GM12864 (cell line): ENCODE results near the gene FCSK.

Experiments
- DNase-seq: peaks from one replicate; pipeline ENCODE4 v3.0.0-alpha.2; 2011; ENCODE audit warnings: low read depth
- H3K4me3 ChIP-seq: 2 replicates; pipeline ENCODE4 v1.5.1; 2011; ENCODE audit warnings: mild to moderate bottlenecking, low read depth, low read length, control low read depth
- TF ChIP-seq, protein P1 (sequence below): IDR thresholded peaks from 2 replicates; pipeline ENCODE4 v1.5.1; 2011; ENCODE audit warnings: low read depth, mild to moderate bottlenecking, moderate library complexity, low read length, control low read depth, inconsistent platforms; ENCODE audit errors: missing control alignments

The FCSK gene

DNA sequence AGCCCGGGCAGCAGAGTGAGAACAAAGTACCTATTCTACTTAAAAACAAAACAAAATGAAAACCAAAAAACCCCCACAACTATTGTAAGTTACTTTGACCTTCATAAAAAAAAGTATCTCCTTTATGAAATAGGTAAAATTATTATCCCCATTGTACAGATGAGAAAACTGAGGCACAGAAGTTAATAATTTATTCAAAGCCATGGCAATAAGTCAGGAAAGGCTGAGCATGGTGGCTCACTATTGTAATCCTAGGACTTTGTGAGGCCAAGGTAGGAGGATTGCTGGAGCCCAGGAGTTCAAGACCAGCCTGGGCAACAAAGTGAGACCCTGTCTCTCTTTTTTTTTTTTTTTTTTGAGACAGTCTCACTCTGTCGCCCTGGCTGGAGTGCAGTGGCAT is 30.5 kb downstream of the FCSK start:
- DNase-seq, result no peak
- TF ChIP-seq, protein P1, sequence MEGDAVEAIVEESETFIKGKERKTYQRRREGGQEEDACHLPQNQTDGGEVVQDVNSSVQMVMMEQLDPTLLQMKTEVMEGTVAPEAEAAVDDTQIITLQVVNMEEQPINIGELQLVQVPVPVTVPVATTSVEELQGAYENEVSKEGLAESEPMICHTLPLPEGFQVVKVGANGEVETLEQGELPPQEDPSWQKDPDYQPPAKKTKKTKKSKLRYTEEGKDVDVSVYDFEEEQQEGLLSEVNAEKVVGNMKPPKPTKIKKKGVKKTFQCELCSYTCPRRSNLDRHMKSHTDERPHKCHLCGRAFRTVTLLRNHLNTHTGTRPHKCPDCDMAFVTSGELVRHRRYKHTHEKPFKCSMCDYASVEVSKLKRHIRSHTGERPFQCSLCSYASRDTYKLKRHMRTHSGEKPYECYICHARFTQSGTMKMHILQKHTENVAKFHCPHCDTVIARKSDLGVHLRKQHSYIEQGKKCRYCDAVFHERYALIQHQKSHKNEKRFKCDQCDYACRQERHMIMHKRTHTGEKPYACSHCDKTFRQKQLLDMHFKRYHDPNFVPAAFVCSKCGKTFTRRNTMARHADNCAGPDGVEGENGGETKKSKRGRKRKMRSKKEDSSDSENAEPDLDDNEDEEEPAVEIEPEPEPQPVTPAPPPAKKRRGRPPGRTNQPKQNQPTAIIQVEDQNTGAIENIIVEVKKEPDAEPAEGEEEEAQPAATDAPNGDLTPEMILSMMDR, result no peak
- no peak overlapping the region for H3K4me3 ChIP-seq

DNA sequence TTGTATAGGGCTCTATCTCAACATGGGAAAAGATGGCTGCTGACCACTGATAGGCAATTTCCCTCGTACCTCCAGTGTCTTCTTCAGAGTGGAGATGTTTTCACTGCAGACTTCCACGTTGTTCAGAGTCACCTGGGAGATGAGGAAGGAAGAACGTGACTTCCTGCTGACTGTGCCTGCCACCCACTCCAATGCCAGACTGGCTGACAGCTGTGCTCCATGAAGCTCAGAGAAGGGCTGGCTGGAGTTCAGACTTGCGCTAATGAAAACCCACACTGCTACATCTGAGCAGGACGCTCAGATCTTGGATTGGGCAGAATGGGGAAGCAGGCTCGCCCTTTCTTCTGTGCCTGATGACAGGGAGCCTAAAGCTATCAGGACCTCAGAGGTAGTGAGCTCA is 35.9 kb downstream of the FCSK start:
- no peak overlapping the region for H3K4me3 ChIP-seq
- DNase-seq, result no peak
- TF ChIP-seq, protein P1, result no peak

DNA sequence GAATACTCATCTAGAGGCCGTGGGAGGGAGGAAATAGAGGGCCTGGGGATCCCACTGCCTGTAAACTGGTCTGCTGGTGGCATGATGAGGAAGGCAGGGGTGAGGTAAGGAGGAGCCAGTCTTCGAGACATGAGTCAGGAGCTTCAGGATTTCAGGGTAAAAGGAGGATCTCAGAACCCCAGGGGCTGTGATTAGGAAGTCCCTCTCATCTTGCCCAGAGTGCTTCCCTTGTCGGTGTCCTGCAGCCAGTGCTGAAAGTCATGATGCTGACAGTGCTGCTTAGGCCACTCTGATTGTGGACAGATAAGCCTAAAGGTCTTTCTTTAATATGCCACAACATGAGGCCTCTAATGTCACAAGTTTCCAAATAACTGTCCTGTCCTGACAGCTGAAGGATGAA is 39.4 kb downstream of the FCSK start:
- no peak for DNase-seq
- TF ChIP-seq, protein P1, result no peak
- no peak overlapping the region for H3K4me3 ChIP-seq

DNA sequence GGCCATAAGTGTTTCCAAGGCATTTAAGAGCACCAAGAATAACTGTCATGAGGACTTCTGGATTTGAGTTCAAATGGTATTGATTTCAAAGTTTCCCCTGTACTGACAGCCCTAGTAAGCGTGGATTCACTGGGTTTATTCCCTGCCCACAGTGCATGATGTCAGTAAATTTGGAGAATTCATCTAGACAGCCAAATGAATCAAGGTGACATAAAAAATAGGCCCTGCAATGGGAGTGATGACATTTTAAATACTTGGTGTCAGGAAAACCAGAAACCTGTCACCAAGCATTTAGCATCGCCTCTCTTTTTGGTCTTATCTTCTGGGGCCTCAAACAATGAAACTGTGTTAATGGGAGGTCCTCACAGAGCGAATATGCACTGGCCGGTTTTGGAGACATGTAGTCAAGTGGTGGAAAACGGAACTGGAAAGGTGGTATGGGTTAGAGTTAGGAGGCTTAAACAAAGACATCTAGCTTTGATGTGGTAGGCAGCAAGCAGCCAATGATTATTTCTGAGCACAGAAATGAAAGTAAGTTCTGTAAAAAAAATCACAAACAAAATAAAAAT is 39.9 kb downstream of the FCSK start:
- DNase-seq, result no peak
- H3K4me3 ChIP-seq, result no peak overlapping the region
- TF ChIP-seq, protein P1, result no peak

DNA sequence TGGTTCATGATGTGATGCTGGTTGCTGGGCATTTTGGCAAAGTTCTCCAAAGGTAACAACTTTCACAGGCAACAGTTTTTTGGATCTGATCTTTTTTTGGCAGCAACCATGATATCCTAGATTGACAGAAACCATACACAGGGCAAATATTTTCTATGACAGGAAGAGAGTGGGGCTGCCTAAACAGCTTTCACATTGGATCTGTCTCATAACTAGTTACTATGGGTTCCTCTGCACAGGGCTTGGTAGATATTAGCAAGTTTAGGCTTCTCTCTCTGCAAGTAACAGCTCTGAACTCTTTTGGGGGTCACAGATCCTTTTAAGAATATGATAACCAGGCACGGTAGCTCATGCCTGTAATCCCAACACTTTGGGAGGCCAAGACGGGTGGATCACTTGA is 40.4 kb downstream of the FCSK start:
- H3K4me3 ChIP-seq, result no peak overlapping the region
- TF ChIP-seq, protein P1, result no peak
- no peak for DNase-seq

DNA sequence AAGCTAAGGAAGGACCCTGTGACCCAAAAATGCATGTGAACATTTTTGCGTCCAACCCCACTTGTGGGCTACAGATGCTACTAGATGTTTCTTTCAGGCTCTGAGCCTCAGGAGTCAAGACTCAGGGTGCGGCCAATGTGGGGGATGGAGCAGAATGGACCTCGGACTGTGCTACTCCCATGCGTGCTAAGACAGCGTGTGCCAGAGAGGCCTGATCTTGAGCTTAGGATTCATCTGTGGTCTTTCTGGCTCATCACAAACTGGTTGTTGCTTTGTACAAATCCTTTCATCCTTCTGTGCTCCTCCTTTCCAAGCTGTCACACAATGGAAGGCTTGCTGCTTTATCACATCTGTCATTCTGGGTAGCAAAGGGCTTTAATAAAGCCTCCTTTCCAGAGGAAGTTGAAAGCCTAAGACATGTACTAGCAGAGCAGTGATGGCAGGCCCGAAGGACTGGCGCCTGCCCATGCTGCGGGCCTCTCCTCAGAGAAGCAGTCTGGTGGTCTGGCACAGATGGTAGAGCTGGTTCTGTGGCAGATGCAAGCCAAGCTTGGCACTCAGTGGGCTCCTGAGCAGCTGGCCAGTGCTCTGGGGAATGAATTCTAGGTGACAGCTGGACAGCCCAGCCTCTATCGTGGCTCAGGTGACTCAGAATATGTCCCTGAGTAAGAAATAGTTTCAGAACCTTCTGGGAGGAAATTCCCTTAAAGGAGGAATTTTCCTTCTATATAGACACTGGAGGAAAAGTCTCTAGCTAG is 41.2 kb downstream of the FCSK start:
- no peak for DNase-seq
- TF ChIP-seq, protein P1, result no peak
- H3K4me3 ChIP-seq, result no peak overlapping the region

DNA sequence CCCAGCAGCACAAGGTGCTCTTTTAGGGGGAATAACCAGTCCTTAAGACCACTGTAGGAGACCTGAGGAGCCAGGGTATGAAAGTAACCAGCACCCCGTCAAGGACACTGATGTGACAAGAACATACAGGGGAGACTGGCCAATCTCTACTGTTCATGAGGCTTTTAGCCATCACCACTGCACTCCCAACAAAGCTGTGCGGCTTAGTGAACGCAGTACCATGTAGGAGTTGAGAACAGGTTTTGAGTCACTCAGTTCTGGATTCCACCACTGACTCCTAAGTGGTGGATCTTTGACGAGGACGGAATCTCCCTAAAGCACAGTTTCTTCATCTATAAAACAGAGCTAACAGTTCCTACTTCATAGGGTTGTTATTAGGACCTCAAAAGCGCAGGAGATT is 42.1 kb downstream of the FCSK start:
- TF ChIP-seq, protein P1, result no peak
- no peak overlapping the region for H3K4me3 ChIP-seq
- DNase-seq, result no peak
